H1 (cell line): ENCODE results near the gene CD81. TPM values are rescaled to one million over a fixed set of nuclear protein-coding genes. Genes with fewer than 3 reads are reported as not detected.

Source experiments
- CHD1 ChIP-seq: IDR thresholded peaks from 2 replicates; pipeline ENCODE4 v1.6.1; 2012; ENCODE audit warnings: low read depth, low read length, improper control_type of control experiment
- polyA plus RNA-seq, 7 experiments: library from polyadenylated mRNA; depleted of rRNA in 3 of 7; stranded (reverse) in 5 of 7; unstranded in 2 of 7; fragments of >200 nt in 5 of 7; fragments of 200-250 nt in 2 of 7; gene quantifications; 1 replicate in 5 of 7; 2 replicates in 1 of 7; 4 replicates in 1 of 7; pipeline versions ENCODE4 v1.2.1 to v1.2.3, GENCODE V29; 2011 to 2013; ENCODE audit warnings: missing spikeins in 2 of 7, mixed read lengths in 2 of 7
- total RNA-seq: library from RNA; stranded (reverse); fragmentation: NEBNext Ultra II Directional; extraction: Animal tissue kit (Norgen Biotek cat#: 25700); gene quantifications from 2 replicates; pipeline ENCODE4 v1.2.1, GENCODE V29; 2021

CD81 gene
- total and polyA plus RNA-seq, 2 of the 8 experiments (the other 6 are each of a cell fraction or from before 2014, with no cell fraction given), result 238 to 309 TPM

DNA sequence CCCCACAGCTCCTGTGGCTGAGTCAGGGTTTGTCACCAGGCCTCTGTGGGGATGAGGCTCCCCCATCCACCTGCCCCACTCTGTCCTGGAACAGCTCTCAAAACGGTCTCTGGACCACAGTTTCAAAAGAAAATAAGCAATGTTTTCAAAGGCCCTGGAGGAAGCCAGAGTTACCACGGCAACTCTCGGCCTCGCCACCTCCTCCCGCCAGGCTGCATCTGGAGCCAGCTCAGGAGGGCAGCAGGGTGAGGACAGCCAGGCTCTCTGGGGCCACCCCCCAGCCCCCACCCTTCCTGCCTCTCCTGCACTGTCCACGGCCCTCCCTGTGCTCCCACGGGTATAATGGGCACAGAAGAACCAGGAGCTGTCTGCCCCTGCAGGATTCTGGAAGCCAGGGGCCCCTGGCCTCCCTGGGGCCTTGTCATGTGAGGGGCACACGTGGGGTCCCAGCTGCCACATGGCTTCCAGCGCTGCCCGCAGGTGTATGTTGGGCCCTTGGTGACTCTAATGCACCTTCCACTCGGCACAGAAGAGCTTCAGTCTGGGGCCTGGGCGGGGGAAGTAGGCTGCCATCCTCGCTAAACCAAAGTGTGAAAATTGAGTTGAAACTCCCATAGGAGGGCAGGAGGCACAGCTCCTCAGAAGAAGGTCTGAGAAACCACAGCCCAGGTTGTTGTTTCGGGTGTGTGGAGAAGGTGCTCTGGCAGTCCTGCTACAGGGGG lies 10.3 kb downstream of the CD81 start (continued):
- TF ChIP-seq CHD1, result no peak
